GM19438 (cell line): Measurements from ENCODE around the gene CDCA5.

Experiments
- ATAC-seq: cut with Tn5 transposase; IDR thresholded peaks from one replicate; pipeline ENCODE4 v1.9.1; 2021; ENCODE audit warnings: low read depth; ENCODE audit not compliant: unreplicated experiment

CDCA5 gene

DNA sequence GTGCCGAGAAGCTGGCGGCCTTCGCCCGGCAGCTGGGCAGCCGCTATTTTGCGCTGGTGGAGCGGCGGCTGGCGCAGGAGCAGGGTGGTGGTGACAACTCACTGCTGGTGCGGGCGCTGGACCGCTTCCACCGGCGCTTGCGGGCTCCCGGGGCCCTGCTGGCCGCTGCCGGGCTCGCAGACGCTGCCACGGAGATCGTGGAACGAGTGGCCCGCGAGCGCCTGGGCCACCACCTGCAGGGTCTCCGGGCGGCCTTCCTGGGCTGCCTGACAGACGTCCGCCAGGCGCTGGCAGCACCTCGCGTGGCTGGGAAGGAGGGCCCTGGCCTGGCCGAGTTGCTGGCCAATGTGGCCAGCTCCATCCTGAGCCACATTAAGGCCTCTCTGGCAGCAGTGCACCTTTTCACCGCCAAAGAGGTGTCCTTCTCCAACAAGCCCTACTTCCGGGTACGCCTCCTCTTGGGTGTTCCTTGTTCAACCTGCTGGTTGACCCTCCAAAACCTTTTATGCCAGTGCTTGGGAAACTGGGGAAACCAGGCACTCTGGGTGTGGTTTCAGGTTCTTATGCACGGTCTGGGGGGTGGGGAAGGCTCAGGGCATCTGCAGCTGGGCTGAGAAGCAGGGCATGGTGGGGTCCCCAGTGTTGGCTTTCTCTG is 24.8 kb upstream of the CDCA5 start:
- no peak for ATAC-seq

DNA sequence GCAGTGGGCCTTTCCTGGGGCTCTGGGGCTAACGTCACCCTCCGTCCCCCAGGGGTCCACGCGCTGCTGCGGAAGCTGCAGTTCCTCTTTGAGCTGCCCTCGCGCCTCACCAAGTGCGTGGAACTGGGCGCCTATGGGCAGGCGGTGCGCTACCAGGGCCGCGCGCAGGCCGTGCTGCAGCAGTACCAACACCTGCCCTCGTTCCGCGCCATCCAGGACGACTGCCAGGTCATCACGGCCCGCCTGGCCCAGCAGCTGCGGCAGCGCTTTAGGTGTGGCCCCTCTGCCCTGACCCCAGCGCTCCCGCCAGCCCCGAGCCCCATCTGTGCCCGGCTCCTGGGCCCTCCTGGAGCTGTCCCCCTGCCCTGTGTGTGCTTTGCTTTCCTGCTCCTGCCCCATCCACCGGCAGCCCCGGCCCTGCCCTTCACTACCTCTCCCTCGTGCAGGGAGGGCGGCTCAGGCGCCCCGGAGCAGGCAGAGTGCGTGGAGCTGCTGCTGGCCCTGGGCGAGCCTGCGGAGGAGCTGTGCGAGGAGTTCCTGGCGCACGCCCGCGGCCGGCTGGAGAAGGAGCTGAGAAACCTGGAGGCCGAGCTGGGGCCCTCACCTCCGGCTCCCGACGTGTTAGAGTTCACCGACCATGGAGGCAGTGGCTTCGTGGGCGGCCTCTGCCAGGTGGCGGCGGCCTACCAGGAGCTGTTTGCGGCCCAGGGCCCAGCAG is 24.1 kb upstream of the CDCA5 start:
- ATAC-seq: no peak

DNA sequence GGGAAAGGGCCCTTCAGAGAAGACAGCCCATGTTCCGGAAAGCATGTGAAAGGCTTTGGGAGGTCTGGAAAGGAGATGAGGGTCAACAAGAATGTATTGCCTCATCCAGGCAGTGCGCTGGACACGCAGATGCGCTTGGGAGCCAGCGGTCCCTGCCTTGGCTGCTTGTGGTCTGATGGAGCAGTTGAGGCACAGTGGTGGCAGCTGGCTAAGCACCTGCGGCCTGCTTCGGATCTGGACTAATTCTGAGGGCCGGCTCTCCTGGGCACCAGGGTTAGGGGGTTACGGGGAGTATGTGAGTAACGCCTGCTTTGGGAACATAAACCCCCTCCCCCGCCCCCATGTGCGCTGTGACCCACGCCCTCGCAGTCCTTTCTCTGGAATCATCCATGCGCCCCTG is 23.2 kb upstream of the CDCA5 start:
- ATAC-seq: no peak

DNA sequence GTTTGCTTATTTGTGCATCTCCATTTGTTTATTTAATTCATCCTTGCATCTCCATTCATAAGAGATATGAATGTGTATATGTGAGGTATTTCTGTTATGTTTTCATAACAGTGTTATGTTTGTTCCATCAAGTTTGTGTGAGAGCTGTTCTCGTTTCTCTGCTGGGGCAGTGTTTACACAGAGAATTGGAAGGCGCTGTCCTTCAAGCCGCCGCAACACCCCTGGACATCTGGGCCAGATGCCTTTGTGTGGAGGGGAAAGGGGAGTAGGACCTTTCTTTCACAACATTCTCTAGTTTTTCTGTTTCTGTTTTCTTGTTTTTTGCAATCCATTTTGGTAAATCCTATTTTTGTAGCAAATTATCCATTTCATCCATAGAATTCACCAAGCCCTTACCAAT is 20.8 kb upstream of the CDCA5 start:
- no peak for ATAC-seq

DNA sequence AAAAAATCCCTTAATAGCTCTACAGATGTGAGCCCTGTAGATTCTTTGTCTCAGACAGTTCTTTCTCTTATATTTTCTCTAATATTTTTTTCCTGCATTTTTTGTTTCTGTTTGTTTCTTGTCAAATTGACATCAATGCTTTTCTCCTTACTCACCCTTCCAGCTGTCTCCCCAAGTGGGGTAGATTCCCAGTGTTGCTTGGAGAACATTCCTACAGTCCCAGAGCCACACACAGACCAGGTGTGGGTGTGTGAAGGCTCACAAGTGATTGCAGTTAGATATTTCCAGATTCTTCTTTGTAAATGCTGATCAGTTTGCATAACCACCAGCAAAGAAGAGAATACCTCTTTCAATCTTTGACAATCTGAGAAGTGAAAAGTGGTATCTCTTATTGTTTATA is 19.6 kb upstream of the CDCA5 start:
- no peak for ATAC-seq

DNA sequence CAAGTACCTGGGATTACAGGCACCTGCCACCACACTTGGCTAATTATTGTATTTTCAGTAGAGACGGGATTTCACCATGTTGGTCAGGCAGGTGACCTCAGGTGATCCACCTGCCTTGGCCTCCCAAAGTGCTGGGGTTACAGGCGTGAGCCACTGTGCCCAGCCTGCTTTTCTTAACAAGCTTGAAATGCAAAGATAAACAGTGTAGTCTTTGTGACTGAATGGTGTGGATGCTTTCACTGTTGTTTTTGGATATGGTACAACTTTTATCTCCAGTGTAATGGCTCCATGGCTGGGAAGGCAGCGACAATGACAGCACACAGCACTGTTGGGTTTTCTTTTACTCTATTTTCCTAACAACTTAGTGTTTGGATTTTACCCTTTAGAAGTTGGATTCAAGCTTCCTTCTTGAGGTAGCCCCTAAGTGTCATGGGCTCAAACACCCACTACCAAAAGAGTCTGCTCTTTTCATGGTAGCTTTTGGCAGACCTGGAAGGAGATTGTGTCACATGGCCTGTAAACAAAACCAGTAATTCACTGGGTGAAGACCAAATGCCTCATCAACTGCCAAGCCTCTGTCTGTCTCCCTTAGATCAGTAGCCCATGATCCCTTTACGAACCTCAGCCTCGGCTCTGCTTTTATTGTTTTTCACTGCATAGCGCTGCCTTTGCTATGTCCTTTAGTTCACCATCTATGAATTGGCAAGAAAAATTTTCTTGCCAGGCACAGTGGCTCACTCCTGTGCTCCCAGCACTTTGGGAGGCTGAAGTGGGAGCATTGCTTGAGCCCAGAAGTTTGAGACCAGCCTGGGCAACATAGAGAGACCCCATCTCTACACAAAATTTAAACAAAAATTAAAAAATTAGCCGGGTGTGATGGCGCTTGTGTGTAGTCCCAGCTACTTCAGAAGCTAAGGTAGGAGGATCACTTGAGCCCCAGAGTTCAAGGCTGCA is 18.6 kb upstream of the CDCA5 start:
- no peak for ATAC-seq

DNA sequence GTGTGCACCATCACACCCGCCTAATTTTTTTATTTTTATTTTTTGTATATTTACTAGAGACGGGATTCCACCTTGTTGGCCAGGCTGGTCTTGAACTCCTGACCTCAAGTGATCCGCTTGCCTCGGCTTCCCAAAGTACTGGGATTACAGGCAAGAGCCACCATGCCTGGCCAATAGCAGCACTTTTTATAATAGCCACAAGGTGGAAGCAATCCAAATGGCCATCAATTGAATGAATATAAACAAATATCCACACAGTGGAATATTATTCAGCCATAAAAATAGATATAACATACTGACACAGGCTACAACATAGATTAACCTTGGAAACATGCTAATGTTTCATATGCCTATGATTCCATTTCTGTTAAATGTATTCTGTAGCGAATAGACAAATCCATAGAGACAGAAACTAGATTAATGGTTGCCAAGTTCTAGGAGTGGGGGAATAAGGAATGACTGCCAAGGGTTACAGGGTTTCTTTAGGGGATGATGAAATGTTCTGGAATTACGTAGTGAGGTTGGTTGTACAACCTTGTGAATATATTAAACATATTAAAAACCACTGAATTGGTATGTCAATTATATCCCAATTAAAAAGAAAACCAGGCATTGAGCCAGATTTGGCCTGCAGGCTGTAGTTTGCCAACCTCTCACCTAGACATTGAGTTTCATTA is 17.0 kb upstream of the CDCA5 start:
- ATAC-seq: no peak

DNA sequence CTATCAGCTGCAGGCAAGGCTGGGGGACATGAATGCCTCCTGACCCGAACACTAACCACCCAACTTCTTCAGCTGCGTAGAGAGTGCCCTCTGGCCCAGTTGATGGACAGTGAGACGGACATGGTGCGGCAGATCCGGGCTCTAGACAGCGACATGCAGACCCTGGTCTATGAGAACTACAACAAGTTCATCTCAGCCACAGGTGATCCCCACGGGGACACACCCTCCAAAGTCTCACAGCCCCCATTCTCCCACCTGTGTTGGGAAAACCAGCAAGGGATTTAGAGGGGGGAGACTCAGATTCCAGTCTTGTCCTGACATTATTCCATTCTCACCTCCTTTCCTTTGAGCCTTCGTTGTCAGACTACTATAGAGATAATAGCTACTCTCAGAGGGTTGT is 13.1 kb upstream of the CDCA5 start:
- no peak for ATAC-seq

DNA sequence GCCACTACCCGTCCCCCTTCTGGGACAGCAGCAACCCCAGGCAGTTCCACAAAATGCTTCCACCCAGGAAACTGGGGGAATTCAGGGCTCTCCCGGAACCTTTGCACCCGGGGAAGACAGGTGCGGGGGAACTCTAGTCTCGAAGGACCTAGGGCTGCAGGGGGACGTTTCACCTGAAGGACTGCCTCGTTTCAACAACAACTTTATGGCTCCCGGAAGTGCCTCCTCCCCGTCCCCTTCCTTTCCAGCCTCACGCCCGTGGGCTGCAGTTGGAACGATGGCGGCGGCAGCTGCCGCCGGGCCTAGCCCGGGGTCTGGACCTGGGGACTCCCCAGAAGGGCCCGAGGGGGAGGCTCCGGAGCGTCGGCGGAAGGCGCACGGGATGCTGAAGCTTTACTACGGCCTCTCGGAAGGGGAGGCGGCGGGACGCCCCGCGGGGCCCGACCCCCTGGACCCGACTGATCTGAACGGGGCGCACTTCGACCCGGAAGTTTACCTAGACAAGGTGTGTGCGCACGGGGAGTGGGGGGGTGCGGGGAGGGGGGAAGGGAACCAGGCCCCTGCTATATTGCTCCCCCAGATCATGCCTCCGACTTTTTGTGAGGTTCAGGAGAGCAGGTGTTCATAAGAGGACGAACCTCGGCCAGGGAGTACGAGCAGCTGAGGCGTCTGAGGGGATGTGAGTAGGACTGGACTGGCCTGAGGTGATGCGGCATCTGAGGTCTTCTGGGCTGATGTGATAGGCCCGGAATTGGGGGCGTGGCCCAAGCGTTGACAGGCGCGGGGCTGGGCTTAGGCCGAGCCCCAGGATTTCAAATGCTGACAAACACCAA is 12.3 kb upstream of the CDCA5 start, which contains the start of gene VPS51:
Gene VPS51 (plus strand): TSS at position 241 of the 833 bp plus-strand sequence. CDS start 37 bp downstream, at position 278.
- peak; percentile 81 for ATAC-seq

DNA sequence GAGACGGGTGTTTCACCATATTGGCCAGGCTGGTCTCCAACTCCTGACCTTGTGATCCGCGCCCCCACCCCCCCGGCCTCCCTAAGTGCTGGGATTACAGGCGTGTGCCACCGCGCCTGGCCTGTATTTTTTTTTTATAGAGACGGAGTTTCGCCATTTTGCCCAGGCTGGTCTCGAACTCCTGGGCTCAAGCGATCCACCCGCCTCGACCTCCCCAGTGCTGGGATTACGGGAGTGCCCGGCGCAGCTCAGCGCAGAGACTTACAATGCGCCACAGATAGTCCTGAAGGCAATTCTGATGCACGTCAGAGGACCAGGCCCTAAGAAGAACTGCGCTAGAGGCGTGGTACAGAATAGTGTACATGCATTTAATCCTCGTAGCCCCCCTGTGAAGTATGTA is 11.6 kb upstream of the CDCA5 start:
- no peak for ATAC-seq

DNA sequence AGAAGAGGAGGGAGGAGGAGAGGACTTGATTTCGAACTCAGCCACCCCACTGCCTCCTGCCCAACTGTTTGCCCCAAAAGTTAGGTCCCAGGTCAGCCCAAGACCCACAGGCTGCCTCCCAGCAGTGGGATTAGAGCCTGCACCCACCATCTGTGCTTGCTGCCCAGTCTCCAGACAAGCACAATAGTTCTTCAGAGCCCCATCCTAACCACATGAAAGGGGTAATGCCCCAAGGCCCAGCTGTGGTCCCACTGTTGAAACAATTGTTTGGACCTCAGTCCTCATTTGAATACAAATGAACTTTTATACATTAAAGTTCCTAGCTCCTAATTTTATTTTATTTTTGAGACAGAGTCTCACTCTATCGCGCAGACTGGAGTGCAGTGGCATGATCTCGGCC is 6.8 kb upstream of the CDCA5 start:
- ATAC-seq: no peak

DNA sequence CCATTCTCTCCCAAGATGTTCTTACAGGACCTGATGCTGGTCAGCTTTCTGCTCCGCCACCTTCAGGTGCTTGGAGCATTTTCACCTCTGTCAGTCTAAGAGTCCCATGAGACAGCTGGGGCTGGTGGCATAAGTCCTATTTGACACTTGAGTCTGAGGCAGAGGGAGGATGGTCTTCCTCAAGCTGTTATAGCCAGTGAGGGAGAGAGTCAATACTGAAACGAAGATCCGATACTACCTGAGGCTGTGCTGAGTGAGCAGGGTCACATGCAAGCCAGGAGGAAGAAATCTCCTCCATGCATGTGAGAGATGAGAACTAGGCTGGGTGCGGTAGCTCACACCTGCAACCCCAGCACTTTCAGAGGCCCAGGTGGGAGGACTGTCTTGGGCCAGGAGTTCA is 5.8 kb upstream of the CDCA5 start:
- ATAC-seq: no peak

DNA sequence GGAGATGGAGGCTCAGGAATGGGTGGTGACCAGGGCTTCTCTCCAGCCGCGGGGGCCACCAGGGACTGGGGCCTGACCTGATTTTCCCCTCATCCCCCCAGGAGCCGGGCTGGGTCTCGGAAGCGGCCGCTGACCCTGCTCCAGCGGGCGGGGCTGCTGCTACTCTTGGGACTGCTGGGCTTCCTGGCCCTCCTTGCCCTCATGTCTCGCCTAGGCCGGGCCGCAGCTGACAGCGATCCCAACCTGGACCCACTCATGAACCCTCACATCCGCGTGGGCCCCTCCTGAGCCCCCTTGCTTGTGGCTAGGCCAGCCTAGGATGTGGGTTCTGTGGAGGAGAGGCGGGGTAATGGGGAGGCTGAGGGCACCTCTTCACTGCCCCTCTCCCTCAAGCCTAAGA is 4.0 kb upstream of the CDCA5 start:
- no peak for ATAC-seq

DNA sequence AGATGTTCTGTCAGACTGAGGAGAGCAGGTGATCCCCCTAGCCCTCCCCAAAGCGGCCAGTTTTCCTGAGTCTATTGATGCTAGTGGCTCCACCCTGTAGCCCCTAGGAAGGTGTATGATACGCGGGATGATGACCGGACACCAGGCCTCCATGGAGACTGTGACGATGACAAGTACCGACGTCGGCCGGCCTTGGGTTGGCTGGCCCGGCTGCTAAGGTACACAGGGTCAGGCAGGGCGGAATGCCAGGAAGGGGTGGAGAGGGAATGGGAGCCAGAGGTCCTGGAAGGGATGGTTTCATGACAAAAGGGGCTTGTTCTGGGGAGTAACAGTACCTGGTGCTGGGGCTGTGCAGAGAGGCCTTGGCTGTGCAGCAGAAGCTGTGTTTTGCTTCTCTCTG is 3.4 kb upstream of the CDCA5 start:
- no peak for ATAC-seq

DNA sequence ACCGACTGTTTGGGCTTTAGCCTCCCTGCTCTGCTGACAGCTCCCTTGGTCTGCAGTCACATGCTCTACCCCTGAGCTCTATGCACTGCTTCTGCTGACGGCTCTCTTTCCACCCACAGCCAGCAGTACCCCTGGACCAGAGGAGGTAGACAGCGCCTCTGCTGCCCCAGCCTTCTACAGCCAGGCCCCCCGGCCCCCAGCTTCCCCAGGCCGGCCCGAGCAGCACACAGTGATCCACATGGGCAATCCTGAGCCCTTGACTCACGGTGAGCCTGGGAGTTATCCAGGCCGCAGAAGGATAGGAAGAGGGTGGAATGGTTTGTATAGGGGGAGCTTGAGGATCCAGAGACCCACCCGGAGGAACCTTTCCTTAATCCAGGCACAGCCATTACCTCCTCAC is 3.0 kb upstream of the CDCA5 start:
- ATAC-seq: no peak

DNA sequence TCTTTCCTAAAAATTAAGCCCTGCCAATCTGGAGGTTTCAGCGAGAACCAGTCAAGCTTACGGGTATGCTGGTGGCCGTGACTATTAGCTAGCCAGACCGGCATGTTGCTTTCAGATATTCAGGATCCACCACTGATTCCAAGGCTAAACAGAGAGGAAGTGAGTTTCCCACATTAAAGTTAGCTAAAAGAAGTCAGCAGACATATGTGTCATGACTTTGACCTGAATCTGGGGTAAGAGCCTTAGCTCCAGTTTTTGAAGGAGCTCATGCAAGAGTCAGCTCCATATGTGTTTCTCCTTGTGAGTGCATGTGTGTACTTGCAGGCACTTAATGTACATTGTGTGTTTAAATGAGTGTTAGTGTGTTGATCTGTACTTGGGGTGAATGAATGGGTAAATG is 1.6 kb upstream of the CDCA5 start:
- no peak for ATAC-seq

DNA sequence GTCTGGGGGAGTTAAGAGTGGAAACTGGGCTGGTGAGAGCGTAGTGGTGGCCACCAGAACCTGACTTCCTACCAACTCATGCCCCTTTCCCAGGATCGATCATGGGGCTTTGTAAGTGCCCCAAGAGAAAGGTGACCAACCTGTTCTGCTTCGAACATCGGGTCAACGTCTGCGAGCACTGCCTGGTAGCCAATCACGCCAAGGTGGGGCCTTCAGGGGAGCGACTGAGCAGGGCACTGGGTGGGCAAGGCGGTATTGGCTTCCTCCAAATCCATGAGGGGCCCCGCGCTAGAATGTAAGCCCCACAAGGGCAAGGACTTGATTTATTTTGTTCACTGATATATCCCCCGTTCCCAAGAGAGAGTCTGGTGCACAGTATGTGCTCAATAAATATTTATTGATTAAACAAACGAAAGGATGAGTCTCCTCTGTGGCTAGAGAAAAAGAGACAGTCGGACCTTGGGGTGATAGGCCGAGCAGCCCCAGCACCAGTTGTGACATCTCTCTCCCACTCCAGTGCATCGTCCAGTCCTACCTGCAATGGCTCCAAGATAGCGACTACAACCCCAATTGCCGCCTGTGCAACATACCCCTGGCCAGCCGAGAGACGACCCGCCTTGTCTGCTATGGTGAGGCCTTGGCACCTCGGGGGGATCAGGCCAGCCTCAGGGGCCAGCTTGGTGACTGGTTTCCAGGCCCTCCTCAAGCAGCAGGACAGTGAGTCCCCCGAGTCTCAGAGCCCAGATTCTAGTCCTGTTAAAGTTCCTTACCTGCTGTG is 947 bp upstream of the CDCA5 start:
- no peak for ATAC-seq

DNA sequence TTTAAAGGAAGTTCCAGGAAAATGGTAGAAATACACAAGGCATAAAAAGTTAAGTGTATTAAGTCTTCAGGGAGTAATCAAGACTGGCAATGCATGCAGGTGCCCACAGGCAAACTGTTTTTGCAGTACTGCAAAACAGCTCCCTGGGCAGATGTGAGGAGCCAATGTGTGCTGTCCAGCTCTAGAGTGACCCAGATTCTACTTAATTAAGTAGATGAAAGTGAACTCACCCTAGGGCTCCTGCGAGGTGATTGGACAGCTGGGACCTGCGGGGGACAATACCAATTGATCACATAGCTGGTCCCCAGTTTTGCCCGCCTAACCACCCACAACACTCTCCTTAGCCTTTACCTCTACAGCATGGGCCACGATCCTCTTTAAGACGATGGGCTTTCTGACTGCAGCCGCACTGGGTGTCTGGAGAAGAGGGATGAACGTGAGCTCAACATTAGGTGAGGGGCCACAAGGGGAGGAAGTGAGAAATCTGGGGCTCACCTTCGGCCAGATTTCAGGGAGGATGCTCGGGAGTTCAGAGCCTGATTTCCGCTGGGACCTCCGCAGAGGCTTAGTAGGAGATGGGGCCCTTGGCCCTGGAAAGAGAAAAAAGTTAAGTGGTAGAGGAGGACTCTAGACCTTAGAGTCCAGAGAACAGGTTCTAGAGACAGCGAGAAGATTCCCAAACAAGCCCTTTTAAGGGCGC is 556 bp downstream of the CDCA5 start:
- ATAC-seq: peak; percentile 10
